Loucy (cell line): ENCODE measurements around the gene ARHGAP26.

Source experiments
- H2AFZ ChIP-seq: fragments of 200-600 bp; sonication (generic); 2 replicates; pipeline ENCODE4 v1.6.0; 2016; ENCODE audit warnings: antibody characterized with exemption, mild to moderate bottlenecking, low read length, moderate library complexity
- H3F3A ChIP-seq: fragments of 200-600 bp; 2 replicates; pipeline ENCODE4 v1.6.0; 2016; ENCODE audit warnings: antibody characterized with exemption, low read depth, mild to moderate bottlenecking
- H3K27me3 ChIP-seq: fragments of 200-600 bp; sonication (generic); 2 replicates; pipeline ENCODE4 v1.6.1; 2014; ENCODE audit warnings: low read length, mild to moderate bottlenecking; ENCODE audit not compliant: insufficient read depth, poor library complexity, severe bottlenecking
- H3K36me3 ChIP-seq: fragments of 200-600 bp; sonication (generic); 2 replicates; pipeline ENCODE4 v1.6.1; 2016; ENCODE audit warnings: low read length; ENCODE audit not compliant: insufficient read depth
- H3K4me1 ChIP-seq: fragments of 200-600 bp; sonication (generic); 2 replicates; pipeline ENCODE4 v1.5.1; 2014; ENCODE audit warnings: low read length, mild to moderate bottlenecking; ENCODE audit not compliant: insufficient read depth, poor library complexity, severe bottlenecking
- H3K4me2 ChIP-seq: fragments of 200-600 bp; sonication (generic); 2 replicates; pipeline ENCODE4 v1.6.0; 2014; ENCODE audit warnings: antibody characterized with exemption, low read length, low read depth, mild to moderate bottlenecking; ENCODE audit not compliant: poor library complexity, severe bottlenecking
- H3K4me3 ChIP-seq: fragments of 200-600 bp; sonication (generic); 2 replicates; pipeline ENCODE4 v1.5.1; 2014; ENCODE audit warnings: low read length, mild to moderate bottlenecking, mixed read lengths; ENCODE audit not compliant: poor library complexity, severe bottlenecking
- H3K79me2 ChIP-seq: fragments of 200-600 bp; sonication (generic); 2 replicates; pipeline ENCODE4 v1.6.1; 2014; ENCODE audit warnings: low read length; ENCODE audit not compliant: insufficient read depth
- H3K9ac ChIP-seq: fragments of 200-600 bp; sonication (generic); 2 replicates; pipeline ENCODE4 v1.6.0; 2014; ENCODE audit warnings: mild to moderate bottlenecking, low read depth, low read length, moderate library complexity; ENCODE audit not compliant: poor library complexity, severe bottlenecking
- H3K9me2 ChIP-seq: fragments of 200-600 bp; sonication (generic); replicated peaks from 2 replicates; pipeline ENCODE4 v1.6.1; 2016; ENCODE audit warnings: low read depth, low read length, mixed read lengths
- H3K9me3 ChIP-seq: fragments of 200-600 bp; sonication (generic); 2 replicates; pipeline ENCODE4 v1.6.1; 2014; ENCODE audit warnings: mild to moderate bottlenecking, antibody characterized with exemption, low read length, low read depth; ENCODE audit not compliant: insufficient read depth
- H4K20me1 ChIP-seq: fragments of 200-600 bp; sonication (generic); 2 replicates; pipeline ENCODE4 v1.6.0; 2014; ENCODE audit warnings: antibody characterized with exemption, low read length, mild to moderate bottlenecking; ENCODE audit not compliant: insufficient read depth, poor library complexity, severe bottlenecking
- EZH2phosphoT487 ChIP-seq: fragments of 200-600 bp; IDR thresholded peaks from 2 replicates; pipeline ENCODE4 v1.6.1; 2018; ENCODE audit warnings: antibody characterized with exemption, mild to moderate bottlenecking, moderate library complexity, borderline replicate concordance
- TF ChIP-seq, protein P1 (sequence below): fragments of 200-600 bp; sonication (generic); conservative IDR thresholded peaks from 2 replicates; pipeline ENCODE4 v1.5.1; 2014; ENCODE audit warnings: mild to moderate bottlenecking, antibody characterized with exemption, low read length

ARHGAP26 gene

GRCh38 chr5:143057580-143057999, 287.4 kb downstream of the ARHGAP26 start:
- no peak overlapping the region for H3K4me3 ChIP-seq
- peaks cover 19% of the 10 kb centered on the region; the same call in 1 of the 2 replicates for H3K36me3 ChIP-seq
- no peaks in the 10 kb centered on the region for H3K4me1 ChIP-seq
- no peaks in the 10 kb centered on the region for H3K27me3 ChIP-seq
- no peaks in the 10 kb centered on the region for H3K79me2 ChIP-seq
- no peaks in the 10 kb centered on the region for H3K9me3 ChIP-seq
- H3K9ac ChIP-seq, result no peak overlapping the region
- no peaks in the 10 kb centered on the region for H3F3A ChIP-seq
- H3K4me2 ChIP-seq, result no peak overlapping the region
- TF ChIP-seq, protein P1, sequence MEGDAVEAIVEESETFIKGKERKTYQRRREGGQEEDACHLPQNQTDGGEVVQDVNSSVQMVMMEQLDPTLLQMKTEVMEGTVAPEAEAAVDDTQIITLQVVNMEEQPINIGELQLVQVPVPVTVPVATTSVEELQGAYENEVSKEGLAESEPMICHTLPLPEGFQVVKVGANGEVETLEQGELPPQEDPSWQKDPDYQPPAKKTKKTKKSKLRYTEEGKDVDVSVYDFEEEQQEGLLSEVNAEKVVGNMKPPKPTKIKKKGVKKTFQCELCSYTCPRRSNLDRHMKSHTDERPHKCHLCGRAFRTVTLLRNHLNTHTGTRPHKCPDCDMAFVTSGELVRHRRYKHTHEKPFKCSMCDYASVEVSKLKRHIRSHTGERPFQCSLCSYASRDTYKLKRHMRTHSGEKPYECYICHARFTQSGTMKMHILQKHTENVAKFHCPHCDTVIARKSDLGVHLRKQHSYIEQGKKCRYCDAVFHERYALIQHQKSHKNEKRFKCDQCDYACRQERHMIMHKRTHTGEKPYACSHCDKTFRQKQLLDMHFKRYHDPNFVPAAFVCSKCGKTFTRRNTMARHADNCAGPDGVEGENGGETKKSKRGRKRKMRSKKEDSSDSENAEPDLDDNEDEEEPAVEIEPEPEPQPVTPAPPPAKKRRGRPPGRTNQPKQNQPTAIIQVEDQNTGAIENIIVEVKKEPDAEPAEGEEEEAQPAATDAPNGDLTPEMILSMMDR, result no peak
- no peak overlapping the region for H2AFZ ChIP-seq
- no peaks in the 10 kb centered on the region for H3K9me2 ChIP-seq
- H4K20me1 ChIP-seq, result no peaks in the 10 kb centered on the region

GRCh38 chr5:143059355-143059754, 289.2 kb downstream of the ARHGAP26 start:
- no peaks in the 10 kb centered on the region for H3K27me3 ChIP-seq
- TF ChIP-seq EZH2phosphoT487, result no peak
- TF ChIP-seq, protein P1, result no peak
- no peak overlapping the region for H2AFZ ChIP-seq
- H3K4me3 ChIP-seq, result no peak overlapping the region
- H3K9me3 ChIP-seq, result no peaks in the 10 kb centered on the region
- no peaks in the 10 kb centered on the region for H3F3A ChIP-seq
- no peak overlapping the region for H3K9ac ChIP-seq
- H4K20me1 ChIP-seq, result no peaks in the 10 kb centered on the region
- no peaks in the 10 kb centered on the region for H3K9me2 ChIP-seq
- H3K4me1 ChIP-seq, result no peaks in the 10 kb centered on the region
- no peak overlapping the region for H3K4me2 ChIP-seq
- no peaks in the 10 kb centered on the region for H3K79me2 ChIP-seq
- H3K36me3 ChIP-seq, result peaks cover 19% of the 10 kb centered on the region; the same call in 1 of the 2 replicates

- H3K9me3 ChIP-seq, result no peaks in the 10 kb centered on the region
- H3K4me1 ChIP-seq, result no peaks in the 10 kb centered on the region
- no peak overlapping the region for H3K4me3 ChIP-seq
- H3K36me3 ChIP-seq, result peaks cover 19% of the 10 kb centered on the region; the same call in 1 of the 2 replicates
- H3F3A ChIP-seq, result no peaks in the 10 kb centered on the region
- H4K20me1 ChIP-seq, result no peaks in the 10 kb centered on the region
- H3K27me3 ChIP-seq, result no peaks in the 10 kb centered on the region
- H3K9me2 ChIP-seq, result no peaks in the 10 kb centered on the region
- no peak overlapping the region for H2AFZ ChIP-seq
- H3K79me2 ChIP-seq, result no peaks in the 10 kb centered on the region
- H3K9ac ChIP-seq, result no peak overlapping the region
- no peak for TF ChIP-seq EZH2phosphoT487
- TF ChIP-seq, protein P1, result no peak
- no peak overlapping the region for H3K4me2 ChIP-seq
Observed at GRCh38 chr5:143059976-143060765, 290.0 kb downstream of the ARHGAP26 start.
